Renal cortical epithelial cell (primary cell): ENCODE results near the gene MYDGF. TPM values are rescaled to one million over a fixed set of nuclear protein-coding genes. Genes with fewer than 3 reads are reported as not detected.

Source experiments
- DNase-seq: peaks from one replicate; pipeline ENCODE4 v3.0.0-alpha.2; 2011; ENCODE audit warnings: low read depth
- total RNA-seq: library from RNA; depleted of rRNA; stranded (reverse); fragments of >200 nt; gene quantifications from 2 replicates; pipeline ENCODE4 v1.2.3, GENCODE V29; 2014

MYDGF gene
- total RNA-seq, 1 donor from 2014 or later: 52.1 TPM

DNA sequence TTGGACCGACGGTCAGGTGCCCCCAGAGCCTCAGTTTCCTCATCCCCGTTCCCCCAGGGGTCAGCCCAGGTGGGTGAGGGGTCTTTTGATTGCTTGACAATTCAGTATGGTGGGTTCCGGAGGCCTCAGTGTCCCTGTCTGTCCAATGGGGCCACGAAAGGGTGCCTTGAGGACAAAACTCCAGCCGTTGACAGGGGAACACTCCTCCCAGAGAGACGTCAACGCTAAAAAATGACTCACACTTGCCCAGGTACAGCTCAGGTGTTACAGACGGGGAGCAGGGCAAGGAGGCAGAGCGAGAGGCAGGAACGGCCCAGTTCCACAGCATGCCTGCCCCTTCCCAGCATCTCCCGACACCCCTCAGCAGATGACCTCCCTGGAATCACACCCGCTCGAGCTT, 29.0 kb downstream of the MYDGF start:
- no peak for DNase-seq

DNA sequence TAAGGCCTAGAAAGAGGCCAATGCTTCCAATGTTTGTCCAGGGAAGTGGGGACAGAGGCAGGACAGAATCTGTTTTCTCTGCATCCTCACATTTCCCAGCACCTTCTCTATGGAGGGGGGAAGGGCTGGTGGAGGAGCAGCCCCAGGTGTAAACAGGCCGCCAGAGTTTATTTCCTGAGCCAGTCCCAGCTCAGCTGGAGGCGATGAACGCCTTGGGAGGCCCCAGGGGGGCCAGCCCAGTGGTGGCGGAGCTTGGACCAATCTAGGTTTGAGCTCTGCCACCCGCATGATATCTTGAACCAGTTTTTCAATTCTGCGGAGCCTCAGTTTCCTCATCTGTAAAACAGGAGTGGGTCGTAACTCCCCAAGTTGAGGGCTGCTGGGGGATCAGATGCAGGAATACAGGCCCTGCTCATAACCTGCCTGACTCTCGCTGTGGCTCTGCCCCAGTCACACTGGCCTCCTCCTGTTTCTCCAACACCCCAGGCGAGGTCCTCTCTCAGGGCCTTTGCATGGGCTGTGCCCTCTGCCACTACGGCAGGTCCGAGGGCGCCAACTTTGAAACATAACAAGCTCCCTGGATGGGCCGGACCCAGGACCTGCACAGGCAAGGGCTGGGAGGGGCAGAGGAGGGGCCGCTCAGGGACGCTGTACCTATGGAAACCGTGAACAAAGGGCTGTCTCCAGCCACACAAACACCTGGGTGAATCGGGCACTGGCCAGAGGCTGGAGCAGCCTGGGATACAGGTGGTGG, 29.7 kb downstream of the MYDGF start:
- DNase-seq: no peak

DNA sequence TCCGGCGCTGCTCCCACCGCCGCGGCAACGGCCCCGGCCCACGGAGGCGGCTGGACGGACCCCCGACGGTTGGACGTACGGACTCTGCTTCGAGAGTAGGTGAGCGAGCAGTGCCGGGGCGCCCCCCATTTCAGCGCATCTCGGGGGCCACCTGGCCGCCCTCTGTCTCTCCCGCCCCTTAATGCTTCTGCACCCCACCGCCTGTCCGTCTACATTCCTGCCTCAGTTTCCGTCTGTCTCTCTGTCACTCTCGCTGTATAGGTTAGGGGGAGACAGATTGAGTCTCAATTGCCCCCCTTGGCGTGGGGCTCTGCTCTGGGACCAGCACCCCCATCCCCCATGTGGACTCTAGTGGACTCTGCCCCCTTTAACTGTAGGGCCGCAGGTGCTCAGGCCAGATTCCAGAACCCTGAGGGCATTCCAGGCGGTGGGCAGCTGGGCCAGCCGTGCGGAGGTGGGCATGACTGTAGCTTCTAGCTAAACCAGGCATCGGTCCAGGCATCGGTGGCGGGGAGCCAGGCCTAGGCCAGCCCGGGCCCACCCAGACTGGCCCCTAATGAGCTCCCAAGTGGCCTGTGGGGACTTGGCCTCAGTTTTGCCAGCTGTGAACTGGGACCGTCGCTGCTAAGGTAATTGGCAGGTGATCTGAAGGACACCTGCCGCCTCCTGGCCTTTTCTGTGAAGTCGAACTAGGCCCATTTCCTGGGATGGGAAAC, 30.5 kb downstream of the MYDGF start:
- DNase-seq: no peak

DNA sequence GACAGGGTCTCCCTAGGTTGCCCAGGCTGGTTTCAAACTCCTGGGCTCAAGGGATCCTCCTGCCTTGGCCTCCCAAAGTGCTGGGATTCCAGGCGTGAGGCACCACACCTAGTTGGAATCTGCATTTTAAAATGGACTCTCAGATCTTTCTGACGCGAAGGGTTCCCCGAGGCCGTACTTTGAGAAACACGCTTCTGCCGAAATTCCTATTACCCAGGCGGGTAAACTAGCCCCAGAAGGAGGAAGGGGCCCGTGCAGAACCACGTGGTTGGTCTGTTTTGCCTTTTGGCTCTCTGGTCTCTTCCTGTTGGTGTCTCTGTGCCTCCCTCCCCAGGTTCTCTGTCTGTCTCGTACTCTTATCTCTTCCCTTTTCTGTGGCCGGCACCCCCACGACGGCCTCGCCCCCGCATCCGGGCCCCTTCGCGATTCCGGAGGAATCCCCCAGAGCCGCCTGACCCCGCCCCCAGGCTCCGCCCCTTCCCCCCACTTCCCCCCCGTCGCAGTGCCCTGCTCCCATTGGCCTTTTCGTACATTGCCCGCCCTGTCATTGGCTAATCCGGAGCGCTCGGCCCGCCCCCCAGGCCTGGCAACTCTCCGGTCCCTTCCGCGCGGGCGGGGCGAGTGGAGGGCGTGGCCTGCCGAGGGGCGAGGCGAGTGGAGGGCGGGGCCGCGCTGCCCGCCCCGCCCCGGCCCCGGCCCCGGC, 31.2 kb downstream of the MYDGF start, which contains the start of gene TNFAIP8L1:
Gene TNFAIP8L1 (plus strand): TSS at position 689 of the 703 bp plus-strand sequence. CDS start 12,354 bp downstream, outside the sequence.
- peak; percentile 71 for DNase-seq

DNA sequence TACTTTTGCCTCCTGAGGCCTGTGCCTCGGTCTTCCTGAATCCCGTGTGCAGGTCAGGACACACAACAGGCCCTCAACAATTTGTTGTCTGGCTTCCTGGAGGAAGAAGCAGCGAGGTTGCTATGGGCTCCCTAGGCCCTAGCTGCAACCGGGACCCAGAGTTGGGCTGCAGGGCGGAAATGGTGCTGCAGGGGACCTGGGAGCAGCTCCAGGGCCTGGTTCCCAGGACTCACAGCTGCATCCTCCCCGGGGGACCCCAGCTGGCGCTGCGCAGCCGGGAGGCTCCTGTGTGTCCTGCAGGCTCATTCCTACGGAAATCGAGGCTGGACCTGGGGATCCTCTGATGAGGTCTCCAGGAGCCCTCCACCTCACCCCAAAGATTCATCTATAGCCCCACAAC, 31.8 kb downstream of the MYDGF start:
- DNase-seq: no peak

DNA sequence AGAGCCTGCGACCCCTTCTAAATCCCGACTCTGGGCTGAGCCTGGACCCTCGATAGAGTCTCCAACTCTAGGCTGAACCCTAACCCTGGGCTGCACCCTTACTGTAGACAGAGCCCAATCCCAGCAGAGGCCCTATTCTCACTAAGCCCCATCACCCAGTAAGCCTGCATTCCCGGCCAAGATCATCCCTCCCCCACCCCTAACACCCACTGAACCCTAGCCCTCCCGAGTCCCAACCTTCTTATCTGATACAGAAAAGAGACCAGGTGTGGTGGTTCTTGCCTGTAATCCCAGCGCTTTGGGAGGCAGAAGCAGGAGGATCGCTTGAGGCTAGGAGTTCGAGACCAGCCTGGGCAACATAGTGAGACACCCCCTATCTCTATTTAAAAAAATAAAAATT, 33.4 kb downstream of the MYDGF start:
- DNase-seq: no peak

DNA sequence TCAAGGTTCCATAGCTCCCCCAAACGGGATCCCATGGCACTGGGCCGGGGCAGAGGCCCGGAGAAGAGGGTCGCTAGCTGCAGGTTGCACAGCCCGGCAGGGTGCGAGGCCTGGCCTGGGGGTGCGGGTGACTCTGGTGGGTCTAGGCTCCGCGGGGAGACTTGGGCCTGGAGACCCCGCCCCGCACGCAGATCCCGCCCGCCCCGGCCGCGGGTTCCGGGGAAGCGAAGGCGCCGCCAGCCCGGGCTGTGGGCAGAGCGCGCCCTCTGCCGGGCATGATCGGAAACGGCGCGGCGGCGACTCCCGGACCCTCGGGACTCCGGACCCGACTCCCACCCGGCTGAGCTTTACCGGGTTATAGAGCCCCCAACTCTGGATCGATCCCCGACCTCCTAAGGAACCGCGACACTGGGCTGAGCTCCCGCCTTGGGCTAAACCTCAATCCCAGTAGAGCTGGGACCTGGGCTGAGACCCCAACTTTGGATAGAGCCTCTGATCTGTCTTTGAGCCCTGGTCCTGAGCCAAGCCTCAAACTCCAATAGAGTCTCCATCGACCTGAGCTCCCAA, 33.9 kb downstream of the MYDGF start:
- no peak for DNase-seq

DNA sequence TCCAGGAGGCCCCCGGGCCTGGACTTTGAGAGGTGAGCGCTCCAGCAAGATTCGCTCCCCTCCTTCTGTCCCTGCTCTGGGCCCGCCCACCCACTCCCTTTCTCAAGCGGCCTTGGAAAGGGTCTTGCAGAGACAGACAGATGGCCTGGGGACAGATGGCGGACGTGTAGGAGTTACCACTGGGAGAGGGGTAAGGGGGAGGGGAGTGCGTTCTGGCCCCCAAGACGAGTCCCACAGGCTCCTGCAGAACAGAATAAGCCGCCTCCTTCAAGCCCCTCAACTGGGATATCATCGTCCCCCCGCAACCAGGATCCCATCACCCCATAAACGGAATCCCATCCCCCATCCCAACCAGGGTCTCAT, 34.4 kb downstream of the MYDGF start:
- DNase-seq: no peak

DNA sequence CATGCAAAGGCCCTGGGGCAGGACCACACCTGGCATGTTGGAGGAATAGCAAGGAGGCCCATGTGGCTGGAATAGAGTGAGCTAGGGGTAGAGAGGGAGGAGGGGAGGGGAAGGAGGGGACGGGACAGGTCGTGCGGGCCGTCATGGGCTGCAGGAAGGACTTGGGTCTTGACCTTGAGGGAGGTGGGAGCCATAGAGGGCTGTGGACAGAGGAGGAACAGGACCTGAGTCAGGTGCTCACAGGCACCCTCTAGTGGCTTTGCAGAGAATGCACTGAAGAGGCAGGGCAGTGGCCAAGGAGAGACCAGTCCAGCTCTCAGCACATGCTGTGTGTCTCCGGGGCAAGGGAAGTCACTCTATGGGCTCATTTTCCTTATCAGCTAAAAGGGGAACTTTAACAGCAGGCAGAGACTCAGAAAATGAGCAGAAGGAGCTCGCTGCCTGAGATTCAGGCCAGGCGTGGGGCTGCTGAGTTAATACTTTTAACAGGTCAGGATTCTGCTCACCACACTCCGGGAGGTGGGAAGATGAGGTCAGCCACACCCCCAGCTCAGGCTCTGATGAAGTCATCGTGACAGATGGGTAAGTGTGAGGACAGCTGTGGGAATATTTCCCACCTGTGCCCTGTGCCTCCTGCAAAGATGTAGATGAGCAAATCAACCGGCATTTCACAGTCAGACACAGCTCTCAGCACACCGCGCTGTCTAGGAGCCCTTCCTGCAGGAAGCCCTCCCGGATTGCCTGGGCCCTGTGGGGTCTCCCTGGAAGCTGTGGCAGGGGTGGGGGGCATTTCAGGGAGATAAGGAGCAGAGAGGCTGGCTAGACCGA, 36.8 kb downstream of the MYDGF start:
- DNase-seq: peak; percentile 81

DNA sequence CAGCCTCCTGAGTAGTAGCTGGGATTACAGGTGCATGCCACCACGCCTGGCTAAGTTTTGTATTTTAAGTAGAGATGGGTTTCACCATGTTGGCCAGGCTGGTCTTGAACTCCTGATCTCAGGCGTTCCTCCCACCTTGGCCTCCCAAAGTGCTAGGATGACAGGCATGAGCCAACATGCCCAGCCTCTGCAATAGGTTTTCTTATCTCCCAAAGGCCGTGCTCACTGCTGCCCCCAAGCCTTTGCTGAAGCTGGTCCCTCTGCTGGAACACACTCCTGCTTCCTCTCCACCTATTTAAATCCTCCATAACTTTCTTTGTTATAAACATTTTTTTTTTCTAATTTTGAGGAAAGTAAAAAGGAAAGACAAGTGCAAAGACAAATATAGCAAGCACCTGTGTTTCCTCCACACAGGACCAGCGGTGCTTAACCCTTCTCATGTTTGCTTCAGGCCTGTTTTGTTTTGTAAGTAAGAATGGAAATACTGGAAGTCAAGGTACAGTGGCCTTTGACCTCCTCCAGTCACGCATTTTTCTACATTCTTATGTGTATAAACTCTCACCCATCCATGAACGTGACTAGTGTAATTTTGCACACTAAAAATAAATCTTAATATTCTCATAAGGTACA, 45.3 kb downstream of the MYDGF start:
- no peak for DNase-seq

DNA sequence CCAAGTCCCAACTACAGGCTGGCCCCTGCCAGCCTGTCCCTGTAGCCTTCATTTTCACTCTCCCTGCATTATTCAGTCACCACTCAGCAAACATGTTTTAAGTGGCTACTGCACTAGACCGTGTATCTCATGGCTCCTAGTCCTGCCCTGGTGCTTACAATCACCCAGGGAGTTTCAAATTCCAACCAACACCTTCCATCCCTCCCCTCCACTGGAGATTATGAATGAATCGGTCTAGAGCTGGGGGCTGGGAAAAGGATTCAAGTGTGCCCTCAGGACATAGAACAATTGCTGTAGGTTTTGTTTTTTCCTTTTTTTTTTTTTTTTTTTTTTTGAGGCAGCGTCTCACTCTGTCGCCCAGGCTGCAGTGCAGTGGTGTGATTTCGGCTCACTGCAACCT, 45.8 kb downstream of the MYDGF start:
- DNase-seq: no peak

DNA sequence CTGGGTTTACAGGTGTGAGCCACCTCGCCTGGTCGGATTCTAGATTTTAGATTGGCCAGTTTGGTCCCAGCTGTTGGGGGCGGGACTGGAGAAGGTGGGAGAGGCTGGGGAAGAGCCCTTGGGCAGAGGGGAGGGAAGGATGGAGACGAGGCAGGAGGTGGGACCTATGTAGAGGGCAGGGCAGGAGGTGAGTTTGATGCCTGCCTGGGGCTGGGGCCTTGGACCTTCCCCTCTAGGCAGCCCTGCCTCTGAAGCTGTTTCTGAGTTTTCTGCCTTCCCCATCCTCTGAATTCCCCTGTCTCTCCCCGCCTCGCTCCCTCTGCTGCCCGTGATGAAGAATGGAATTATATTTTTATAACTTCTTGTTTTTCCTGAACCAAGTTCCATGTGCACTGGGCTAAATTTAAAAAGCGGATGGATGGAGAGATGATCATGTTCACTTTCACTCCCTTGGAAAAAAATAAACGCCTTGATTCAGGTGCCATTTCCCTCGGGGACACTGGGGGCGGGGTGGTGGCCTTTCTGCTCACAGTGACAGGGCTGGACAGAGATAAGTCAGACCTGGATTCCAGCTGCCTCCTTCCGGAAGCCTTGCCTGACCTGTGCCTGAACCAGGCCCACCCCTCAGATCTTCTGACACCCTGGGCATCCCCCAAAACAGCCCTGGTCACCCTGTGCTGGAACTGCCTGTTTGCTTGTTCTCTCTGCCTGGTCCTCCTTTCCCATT, 47.3 kb downstream of the MYDGF start:
- no peak for DNase-seq

DNA sequence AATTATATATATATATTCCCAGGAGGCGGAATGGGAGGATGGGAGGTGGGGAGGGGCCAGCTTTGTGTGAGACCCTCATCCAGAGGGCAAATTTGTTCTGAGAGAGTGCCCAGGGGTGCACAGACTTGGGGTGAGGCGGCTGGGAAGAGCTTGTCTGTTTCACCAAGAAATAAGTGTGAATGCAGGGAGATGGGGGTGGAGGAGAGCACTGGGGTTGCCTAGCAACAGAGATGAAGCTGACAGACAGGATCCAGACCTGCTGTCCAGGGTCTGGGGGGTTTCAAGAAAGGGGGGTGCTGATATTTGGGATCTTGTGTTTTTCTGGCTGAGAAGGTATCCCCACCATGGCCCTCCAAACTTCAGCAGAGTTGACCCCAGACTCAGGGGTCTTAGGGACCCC, 49.5 kb downstream of the MYDGF start:
- no peak for DNase-seq

DNA sequence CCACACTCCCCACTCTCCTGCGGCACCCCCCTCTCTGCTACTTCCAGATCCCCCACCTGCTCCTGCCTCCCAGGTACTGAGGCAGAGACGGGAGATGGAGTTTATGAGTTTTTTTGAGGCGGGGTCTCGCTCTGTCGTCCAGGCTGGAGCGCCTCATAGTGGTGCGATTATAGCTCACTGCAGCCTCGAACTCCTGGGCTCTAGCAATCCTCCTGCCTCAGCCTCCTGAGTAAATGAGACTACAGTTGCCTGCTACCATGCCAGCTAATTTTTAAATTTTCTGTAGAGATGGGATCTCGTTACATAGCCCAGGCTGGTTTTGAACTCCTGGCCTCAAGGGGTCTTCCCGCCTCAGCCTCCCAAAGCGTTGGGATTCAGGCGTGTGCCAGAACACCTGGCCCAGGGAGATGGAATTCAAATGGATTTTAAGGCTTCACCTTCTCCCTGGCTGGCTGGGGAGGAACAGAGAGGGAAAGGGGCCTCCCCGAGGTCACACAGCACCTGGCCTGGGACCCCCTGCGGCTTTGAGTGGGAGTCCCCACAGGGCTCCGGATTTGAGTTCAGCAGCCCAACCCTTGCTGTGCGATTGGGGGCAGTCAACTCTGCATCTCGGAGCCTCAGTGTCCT, 50.4 kb downstream of the MYDGF start:
- DNase-seq: no peak

DNA sequence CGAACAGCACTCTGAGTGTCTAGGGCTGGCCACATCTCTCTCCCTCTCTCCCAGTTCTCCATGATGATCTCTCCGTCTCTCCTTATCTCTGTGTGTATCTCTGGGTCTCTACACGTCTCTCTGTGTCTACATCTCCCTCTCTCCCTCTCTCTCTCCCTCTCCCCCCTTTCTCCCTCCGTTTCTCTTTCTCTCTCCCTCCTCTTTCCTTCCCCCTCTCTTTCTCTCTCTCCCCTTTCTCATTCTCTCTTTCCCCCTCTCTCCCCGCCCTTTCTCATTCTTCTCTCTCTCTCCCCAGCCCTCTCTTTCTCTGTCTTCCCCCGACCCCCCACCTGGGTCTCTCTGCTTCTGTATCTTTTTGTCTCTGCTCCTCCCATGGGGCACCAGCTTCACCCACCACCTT, 52.1 kb downstream of the MYDGF start:
- no peak for DNase-seq

DNA sequence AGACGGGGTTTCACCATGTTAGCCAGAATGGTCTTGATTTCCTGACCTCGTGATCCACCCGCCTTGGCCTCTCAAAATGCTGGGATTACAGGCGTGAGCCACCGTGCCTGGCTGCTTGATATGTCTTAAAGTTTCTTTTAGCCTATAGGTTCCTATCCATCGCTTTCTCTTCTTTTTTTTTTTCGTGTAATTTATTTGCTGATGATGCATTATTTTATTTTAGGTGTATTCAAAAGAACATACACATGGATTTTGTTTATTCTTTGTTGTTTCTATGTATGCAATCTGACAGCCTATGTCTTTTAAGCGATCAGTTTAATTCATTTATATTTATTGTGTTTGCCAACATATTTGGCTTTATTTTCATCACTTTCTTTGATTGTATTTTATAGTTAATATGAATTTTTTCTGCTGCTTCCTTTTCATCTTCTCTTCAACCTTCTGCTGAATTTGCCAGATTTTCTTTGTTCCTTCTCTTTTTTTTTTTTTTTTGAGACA, 56.8 kb downstream of the MYDGF start:
- no peak for DNase-seq

DNA sequence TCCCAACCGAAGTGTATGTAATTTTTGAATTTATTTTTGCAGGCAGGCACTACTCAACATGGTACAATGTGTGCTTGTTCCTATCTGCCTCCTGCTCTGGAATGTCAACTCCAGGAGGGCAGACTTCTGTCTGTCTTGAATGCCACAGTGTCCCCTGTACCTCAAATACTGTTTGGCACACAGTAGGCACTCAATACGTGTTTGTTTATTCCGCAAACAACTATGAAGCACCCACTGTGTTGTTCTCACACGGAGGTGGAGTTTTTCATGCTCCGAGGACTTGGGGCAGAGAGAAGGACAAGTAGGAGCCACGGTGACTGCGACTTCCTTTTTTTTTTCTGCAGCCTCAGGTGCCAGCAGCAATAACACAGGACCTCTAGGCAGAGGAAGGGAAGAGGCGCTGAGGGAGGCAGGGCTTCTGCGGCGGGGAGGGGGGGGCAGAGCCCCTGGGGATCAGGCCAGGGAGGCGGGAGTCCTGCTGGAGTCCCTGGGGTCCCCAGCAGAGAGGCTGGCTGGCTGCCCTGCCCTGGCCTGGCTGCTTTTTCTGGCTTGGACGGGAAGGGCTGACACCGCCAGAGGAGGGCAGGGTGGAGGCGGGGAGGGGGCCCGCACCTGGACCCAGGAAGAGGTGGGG, 60.1 kb downstream of the MYDGF start:
- no peak for DNase-seq
